CD4-positive, alpha-beta T cell treated with Interleukin-4 for 1 hour (primary cell): ENCODE data around the gene NEK2.
"Not testable (repeated sequence)": the region's sequence is repeated elsewhere in the genome, so short reads cannot be mapped to it uniquely, and the experiment has no call there.

Experiments used
- DNase-seq, 2 donors: peaks; one replicate each; pipeline ENCODE4 v3.0.0-alpha.2; 2020 to 2022

Gene NEK2

GRCh38 chr1:211675230-211676105 lies at the start of gene NEK2:
Gene NEK2, minus strand, starts transcription at chr1:211675621. Its CDS starts 142 bp downstream, at chr1:211675479.
- DNase-seq, result peak; percentile 86 to 90

GRCh38 chr1:211724687-211725196 lies 49.3 kb upstream of the NEK2 start:
- DNase-seq, result no peak

GRCh38 chr1:211723273-211723672 lies 47.9 kb upstream of the NEK2 start:
- DNase-seq, result no peak

GRCh38 chr1:211722277-211723175 lies 47.1 kb upstream of the NEK2 start:
- no peak for DNase-seq

- not testable (repeated sequence) for DNase-seq
These were observed 41.1 kb upstream of the NEK2 start for GRCh38 chr1:211716555-211716954.

- DNase-seq, result no peak
These were observed 40.5 kb upstream of the NEK2 start for GRCh38 chr1:211715971-211716370.

- no peak for DNase-seq
These were observed 38.7 kb upstream of the NEK2 start for GRCh38 chr1:211714154-211714553.

- DNase-seq, result no peak
These were observed 37.8 kb upstream of the NEK2 start for GRCh38 chr1:211713231-211713630.

- DNase-seq, result no peak
These were observed 35.9 kb upstream of the NEK2 start for GRCh38 chr1:211711315-211711705.

GRCh38 chr1:211710566-211711314 lies 35.3 kb upstream of the NEK2 start:
- no peak for DNase-seq

- no peak for DNase-seq
These were observed 33.5 kb upstream of the NEK2 start for GRCh38 chr1:211708926-211709325.

- no peak for DNase-seq
These were observed 32.6 kb upstream of the NEK2 start for GRCh38 chr1:211708006-211708405.

GRCh38 chr1:211705467-211706091 lies 30.2 kb upstream of the NEK2 start:
- DNase-seq, result no peak

- no peak for DNase-seq
These were observed 29.1 kb upstream of the NEK2 start for GRCh38 chr1:211704543-211704942.

- no peak for DNase-seq
These were observed 28.6 kb upstream of the NEK2 start for GRCh38 chr1:211703812-211704537.

- no peak for DNase-seq
These were observed 26.3 kb upstream of the NEK2 start for GRCh38 chr1:211701733-211702132.

GRCh38 chr1:211699059-211699458 lies 23.6 kb upstream of the NEK2 start:
- DNase-seq, result no peak

- peak; percentile 75 to 80 for DNase-seq
These were observed 23.0 kb upstream of the NEK2 start for GRCh38 chr1:211698161-211699026.

GRCh38 chr1:211697356-211697755 lies 21.9 kb upstream of the NEK2 start:
- DNase-seq, result peak in 1 of 2 donors; percentile 70

- DNase-seq, result peak; percentile 6 to 15
These were observed 19.9 kb upstream of the NEK2 start for GRCh38 chr1:211695135-211695816.
